Activated naive CD4-positive, alpha-beta T cell treated with anti-CD3 and anti-CD28 coated beads, Interleukin-2, amount 50 U/mL, for 16 hours (primary cell): ENCODE measurements around the gene NKX2-8.
A peak's percentile ranks its signal among the peaks of the same experiment; 100 is the strongest.

Experiments
- DNase-seq: peaks from one replicate; pipeline ENCODE4 v3.0.0-alpha.2; 2020

NKX2-8 gene

DNA sequence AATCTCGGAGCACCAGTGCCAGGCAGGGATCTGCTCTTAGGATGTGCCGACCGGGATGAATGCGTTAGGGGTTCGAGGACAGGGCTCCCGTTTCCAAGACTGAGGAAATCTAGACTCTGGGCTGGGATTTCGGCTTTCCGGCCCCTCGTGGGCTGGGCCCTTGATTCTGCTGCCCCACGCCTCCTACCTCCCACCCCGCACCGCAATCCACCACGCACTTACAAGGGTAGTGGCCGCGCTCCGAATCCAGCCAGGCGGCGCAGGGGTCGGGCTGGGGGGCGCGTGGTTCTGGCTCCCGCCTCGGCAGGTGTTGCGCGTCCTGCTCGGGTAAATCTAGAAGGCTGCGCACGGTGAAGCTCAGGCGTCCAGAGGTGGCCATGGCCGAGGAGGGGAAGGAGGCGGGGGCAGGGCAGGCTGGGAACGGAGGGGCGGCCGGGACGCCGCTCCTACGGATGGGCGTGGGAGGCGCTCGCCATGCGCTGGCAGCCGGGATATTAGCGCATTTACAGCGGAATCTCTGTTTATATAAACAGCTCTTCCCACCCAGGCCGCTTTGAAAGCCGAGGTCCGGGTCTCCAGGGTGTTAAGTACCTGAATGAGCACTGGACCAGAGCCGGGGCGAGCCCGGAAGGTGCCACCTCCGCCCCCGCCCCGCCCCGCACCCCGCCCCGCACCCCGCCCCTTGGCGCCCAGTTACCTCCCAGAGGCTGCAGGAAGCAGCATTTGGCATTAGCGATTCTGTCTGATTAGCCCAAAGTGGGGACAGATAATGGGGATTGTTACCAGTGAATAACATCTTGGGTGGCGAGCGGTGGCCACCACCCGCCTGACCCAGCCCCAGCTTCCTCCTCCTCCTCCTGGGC is at the start of gene NKX2-8:
TSS of gene NKX2-8 (minus strand) at position 604 of the 863 bp plus-strand sequence. CDS start at position 379, 225 bp downstream.
- no peak for DNase-seq

DNA sequence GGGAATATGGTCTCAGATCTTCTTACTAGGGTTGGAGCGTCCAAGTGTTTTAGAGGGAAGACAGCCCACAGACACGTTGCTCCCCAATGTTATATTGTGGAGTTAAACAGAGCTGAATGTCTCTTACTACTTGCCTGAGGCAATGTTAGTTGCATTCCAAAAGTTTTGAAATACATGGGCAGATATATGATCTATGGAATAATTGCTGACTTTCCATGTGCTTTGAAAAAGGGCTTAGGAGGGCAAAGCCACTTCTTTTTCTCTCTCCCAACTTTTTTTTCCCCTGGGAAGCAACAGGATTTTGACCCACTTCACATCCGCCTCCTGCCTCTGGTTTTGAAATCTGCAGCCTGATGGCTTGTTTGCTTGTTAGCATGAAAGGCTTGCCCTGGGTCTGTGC is 45.6 kb upstream of the NKX2-8 start:
- DNase-seq = no peak

DNA sequence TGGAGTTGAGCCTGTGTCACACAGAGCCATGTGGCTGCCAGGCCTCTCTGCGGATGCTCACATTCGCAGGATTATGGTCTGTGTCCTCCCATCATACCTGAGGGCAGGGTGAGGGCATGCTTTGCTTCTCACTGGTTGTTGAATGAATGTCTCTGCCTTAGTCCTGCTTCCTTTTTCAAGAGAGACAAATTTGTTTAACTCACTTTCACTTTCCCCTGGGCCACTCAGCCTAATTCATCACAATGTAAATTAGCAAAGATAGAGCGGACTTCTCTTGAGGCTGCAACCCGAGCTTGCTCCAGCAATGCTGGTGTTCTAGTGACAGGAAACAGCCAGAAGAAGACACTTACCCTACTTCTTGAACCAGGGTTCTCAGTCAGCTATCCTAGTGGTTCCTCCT is 43.7 kb upstream of the NKX2-8 start:
- DNase-seq = no peak

DNA sequence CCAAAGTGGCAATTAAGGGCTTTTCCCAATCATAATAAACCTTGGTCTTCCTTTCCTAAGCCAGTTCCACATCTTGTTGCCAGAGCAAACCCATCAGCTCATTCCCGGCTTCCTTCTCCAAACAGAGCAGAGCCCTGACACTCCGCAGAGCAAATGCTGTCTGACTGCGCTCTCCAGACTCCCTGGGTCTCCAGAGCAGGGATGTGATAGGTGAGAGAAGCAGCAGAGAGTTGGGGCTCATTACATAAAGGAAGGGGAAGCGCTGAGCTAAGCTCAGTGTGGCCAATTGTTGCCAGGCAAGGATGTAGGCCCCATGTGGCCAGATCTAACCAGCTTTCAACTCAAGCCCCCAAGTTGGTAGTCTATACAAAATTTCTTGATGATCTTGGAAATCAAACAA is 43.0 kb upstream of the NKX2-8 start:
- DNase-seq = no peak

DNA sequence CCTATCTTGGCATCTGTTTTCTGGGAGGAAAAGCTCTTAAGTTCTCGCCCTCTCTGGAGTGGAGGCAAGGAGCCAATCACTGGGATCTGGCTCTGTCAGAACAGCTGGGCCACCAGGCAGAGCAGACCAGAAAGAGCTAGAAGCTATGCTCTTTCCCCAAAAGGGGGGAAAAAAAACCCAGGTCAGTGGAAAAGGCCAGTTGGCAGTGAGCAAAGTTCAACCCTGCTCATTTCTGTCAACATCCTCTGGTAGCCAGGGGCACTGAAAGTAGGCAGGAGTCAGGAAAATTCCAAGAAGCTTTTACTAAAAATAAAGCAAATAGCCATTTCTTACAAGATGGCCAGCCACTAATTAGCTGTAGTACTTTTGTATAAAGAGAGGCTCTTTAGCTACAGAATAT is 42.6 kb upstream of the NKX2-8 start:
- DNase-seq = no peak

DNA sequence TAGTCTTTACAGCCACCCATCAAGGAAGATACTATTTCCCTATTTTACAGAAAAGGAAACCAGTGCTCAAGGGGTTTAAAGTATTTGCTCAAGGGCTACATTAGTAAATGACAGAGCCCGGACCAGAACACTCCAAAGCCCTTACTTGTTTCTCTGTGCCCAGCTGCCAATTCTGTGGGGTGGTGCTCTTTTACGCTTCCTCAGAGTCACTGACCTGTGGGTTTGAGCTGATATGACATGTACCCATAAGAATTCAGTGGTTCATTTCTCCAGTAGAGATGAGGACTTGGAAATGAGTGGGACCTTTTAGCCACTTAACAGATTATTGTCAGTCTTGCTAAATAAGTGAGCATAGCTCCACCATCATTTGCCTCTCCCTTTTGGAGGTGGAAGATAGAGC is 37.4 kb upstream of the NKX2-8 start:
- no peak for DNase-seq

DNA sequence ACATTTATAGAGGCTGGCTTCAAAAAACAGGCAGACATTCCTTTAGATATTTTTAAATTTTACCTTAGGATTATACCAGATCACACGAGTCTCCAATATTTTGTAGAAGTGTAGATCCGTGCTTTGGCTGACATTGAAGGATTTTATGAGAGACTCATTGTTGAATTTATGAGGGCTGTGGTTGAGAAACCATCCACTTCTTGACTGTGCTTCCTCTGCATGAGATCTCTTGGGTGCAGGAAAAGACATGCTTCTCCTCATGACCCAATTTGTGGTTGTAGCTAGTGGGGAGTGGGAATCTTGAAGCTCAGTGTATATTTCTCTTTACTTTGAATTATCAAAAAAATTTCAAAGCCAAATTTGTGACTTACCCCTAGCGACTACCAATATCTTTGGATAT is 36.7 kb upstream of the NKX2-8 start:
- no peak for DNase-seq

DNA sequence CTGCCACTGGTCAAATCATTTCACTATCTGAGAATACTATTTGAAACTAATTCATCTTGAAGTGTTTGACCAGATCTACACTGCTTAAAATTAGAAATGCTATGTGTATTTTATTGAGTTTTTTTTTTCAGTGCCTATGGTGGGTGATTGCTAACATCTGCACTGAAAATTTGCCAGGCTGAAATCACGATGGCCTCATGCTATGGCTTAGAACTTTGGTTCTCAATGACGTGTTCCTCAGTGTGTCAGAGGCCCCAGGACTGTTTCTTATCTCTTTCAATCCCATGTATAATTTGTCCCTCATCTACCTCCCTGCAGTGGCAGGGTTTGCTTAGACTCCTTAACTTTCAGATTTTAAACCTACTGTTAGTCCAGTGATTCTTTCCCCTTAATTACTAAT is 36.2 kb upstream of the NKX2-8 start:
- no peak for DNase-seq

DNA sequence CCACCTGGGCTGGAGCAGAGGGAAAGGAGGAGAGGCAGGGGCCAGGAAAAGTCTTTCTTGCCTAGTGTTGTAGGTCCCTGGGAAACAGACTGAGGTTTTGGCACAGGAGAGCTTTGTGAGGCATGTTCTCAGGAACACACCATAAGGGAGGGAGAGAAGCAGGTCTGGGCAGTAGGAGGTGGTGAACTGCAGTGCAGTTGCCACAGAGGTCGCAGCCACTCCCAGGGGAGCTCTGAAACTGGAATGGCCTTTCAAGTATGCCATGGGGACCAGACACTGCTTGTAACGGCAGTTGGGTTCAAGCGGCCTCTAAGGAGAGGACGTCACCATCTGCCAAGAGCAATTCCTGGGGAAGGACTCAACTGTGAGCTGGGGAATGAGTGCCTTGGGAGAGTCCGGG is 35.4 kb upstream of the NKX2-8 start:
- DNase-seq = no peak

DNA sequence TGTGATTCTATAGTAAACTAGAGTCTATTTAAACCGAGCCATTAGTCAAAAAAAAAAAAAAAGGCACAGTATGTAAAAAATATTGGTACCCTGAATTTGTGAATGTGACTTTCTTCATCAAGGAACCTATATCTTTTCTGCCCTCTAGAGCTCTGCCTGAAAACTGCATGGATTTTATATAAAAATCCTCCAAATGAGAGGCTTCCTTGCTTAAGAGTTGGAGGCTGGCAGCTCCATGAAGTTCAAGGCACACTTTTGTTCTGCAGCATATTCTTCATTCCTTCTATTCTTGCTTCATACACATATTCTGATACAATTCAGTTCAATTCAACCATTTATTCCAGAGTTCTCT is 23.1 kb upstream of the NKX2-8 start:
- no peak for DNase-seq

DNA sequence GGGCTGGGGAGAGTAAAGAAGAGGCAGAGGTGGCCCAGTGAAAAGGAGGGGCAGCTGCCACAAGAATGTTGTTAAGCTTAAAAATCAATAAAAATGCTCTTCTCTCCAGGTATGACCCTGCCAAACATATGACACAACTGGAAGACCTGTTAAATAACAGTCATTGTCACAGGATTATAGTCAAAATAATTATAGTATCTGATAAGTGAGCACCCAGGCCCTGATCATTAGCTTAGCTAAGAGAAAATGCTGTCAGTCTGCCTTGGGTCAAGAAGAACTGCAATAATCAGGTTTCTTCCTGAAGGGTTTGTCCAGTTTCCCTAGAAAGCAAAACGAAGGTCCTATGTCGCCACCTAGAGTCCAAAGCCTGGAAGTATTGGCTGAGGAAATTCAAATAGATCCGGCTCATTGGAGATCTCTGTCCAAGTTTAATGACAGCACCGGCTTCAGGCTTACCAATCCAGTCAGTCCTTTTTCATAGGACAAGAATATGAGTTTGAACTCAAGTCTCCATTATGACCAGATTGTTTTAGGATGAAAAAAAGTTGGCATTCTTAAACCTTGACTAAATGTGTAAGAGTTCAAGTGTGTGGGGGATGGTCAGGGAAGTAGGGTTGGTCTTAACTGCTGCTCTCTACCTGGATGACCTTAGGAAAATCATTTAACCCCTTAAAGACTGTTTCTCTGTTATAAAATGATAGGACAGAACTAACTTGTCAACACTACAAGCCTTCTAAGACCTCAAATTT is 22.5 kb upstream of the NKX2-8 start:
- DNase-seq = peak; percentile 18

DNA sequence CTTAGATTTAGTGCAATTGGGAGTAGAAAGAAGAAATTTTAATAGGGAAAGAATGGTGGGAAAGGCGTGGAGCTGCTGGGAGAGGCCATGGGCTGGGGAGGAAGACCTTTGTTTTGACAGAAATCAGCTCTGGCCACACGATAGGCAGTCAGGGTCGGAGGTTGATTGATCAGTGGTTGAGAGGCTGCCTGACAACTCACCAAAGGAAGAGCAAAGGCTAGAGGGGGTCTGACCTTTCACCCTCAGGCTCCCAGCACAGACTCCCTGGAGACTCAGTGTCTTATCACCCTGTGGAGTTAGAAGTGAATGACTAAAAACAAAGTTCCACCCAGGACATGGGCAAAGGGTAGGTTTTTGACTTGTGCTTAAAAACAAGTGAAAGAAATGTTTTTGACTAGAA is 18.0 kb upstream of the NKX2-8 start:
- DNase-seq = no peak

DNA sequence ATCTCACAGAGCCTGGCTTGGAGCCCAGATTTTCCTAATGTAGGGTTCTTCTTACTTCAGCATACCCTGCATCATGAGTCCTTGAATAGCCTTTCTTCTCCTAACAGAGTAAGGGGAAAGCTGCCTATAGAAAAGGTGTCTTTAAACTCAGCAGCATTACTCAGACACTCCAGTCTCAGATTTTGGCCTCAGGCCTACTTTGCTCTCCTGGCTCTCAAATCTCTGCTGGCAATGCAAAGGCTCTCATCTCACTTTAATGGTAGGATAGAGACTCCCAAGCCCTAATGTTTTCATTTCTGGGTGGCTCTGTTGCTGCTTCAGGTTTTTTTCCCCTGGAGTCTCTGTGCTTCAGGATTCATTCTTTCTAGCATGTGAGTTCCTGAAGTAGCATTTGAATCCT is 9.1 kb upstream of the NKX2-8 start:
- no peak for DNase-seq

DNA sequence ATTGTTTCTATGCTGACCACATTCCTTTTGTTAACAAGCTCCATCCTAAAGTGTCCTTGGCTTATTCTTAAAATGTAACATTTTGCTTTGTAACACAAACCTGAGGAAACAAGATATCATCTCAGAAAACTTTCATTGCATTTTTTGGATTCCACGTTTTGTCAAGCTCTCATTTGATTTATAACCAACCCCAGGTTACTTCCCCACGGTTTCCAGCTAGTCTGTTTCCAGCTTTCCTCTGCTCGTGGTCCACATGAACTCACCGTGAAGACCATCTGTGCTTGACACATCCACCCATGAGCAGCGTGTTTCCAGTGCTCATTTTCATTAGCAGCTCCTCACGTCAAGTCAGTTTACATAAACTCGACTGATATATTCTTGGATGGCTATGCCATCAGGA is 6.4 kb upstream of the NKX2-8 start:
- DNase-seq = no peak

DNA sequence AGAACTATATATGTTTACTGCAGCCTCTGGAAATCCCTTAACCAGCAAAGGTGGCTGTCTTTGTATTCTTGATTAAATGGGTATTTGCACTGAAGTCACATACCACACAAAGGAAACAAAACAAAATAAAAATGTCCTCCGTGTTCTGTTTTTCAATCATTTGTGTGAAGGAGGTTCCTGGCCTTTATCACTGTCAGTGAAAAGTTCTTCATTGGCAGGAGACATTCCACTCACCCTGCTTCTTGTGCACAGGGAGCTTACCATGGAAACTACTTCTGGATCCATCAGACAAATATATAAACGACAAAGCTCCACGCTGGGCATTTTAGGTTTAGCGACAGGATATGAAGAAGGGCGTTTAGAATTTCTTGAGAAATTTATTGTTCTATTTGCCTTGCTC is 5.7 kb upstream of the NKX2-8 start:
- DNase-seq = no peak

DNA sequence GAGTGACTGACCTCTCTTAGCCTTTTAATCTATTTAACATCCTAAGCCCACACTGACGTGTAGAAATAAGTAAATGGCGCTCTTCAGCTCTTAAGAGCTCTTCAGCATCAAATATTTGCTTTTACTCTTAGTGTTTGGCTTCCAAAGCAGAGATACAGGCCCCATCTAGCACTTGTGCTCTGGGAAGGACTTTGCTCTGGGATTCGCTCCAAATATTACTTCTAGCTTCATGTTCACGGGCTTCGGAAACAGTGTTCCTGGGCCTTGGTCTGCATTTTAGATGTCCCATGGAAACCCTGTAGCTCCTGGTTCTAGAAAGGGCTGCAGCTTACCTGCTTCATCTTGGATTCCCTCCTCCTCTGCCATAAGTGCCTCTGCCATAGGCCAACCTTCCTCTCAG is 2.7 kb upstream of the NKX2-8 start:
- no peak for DNase-seq

DNA sequence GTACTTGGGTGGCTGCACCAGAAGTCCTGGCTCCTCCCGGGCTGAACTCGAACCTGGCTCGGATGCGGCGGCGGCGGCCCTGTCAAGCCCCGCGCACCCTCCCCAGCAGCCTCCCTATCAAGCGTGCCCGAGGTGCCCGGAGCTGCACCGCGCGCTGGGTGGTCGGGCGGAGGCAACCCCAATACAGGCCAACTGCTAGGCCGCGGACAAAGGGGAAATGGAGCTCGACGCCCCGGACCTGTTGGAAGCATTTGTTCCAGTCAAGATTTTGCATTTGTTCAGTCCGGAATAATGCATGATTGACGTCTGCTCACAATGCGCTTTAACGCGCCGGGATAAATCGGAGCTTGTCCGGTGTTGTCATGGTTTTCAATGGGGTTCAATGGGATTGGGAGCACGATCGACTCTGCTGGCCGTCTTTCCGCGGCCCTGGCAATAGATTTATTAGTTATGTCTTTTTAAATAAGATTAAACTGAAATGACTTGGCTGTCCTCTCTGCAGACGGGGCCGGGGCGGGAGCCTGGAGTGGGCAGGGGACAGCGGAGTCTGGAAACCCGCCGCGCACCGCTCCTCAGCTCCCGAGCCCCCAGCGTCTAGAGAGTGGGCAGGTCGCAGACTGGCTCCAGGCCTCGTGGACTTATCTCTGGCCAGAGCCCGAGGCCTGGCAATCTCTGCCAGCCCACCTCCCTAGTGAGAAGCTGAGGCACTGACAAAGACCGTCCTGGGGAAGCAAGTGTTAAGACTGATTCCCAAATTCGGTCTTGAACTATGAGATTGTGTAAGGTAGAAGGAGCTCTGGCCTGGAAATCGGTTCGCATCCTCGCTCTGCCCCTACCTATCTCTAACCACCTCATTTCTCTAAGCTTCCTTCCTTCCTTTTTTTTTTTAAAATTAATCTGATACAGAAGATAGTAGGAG is 1.7 kb upstream of the NKX2-8 start:
- DNase-seq = no peak

DNA sequence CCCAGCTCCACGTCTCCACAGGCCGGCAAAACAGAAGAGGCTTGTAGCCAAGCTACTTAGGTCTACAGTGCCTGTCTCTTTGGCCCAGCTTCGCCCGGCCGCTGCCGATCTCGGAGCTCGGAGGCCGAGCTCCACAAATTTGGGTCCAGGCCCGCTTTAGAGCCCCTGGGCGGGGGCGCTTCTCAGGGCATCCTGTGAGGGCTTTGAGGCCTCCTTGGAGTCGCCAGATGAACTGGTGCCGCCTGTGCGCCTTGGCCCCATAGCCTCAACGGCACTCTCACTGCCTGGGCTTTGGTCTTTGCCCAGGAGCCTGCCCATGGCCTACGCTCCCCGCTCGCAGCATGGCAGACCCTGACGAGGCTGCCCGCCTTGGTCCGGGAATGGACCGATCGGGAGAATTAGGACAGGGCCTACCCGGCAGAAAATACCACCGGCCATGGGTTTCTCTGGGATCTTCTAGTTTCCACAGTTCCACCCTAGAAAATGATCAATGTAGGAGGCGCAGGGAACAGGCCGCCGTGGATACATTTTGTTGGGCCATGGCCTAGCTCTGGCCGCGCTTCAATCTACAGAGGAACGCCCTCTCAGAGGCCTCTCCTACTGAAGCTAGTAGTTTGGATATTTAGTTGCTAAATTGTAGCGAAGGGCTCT is 953 bp upstream of the NKX2-8 start:
- DNase-seq = no peak

DNA sequence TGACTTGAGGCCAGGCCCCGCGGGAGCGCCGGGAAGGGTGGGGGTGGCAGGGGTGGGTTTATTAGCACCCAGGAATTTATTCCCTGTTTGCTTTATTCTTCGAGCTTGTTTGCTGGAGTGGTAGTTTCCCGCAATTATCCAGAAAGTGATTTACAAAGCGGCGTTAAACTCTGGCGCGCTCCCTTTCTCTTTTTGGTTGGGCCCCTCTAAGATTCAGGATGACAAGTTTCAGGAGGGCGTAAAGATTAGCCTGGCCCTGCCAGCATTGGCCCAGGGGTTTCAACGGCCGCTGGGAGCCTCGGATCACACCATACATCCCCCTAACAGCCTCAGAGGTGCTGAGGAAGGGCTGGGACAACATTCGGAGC is 444 bp upstream of the NKX2-8 start:
- no peak for DNase-seq

DNA sequence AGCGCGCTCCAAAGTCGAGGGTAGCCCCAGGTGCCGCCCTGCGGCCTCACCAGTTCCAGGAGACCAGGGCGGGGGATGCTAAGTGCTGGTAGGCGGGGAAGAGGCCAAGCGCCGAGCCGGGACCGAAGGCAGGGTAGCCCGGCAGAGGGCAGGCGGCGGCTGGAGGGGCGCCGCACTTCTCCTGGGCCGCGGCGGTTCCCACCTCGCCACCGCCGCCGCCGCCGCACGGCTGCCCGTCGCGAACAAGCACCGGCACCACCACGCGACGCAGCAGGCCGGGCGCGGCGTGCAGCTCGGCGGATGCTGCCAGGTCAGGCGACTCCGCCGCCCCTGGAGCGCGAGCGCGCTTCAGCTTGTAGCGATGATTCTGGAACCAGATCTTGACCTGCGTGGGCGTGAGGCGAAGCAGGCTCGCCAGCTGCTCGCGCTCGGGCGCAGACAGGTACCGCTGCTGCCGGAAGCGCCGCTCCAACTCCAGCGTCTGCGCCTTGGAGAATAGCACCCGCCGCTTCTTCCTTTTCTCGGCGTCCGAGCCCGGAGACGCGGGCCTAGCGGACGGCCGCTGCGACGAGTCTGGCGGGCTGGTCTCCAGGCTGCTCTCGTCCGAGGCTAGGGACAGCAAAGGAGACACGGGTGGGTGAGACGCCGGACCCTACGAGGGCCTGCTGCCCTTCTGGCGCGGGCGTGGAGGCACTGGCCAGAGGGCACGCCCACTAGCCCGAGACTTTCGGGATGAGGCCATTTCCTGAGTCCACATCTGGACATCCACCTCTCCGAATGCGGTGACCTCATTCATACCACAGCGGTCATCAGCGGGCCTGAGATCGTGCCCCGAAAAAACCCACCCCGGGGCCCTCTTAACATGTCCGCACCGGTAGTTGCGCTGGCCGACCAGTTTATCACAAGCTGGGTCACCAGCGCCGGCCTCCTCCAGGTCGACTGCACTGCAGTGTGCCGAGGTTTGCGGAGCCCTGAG is 1.3 kb downstream of the NKX2-8 start:
- DNase-seq = no peak

DNA sequence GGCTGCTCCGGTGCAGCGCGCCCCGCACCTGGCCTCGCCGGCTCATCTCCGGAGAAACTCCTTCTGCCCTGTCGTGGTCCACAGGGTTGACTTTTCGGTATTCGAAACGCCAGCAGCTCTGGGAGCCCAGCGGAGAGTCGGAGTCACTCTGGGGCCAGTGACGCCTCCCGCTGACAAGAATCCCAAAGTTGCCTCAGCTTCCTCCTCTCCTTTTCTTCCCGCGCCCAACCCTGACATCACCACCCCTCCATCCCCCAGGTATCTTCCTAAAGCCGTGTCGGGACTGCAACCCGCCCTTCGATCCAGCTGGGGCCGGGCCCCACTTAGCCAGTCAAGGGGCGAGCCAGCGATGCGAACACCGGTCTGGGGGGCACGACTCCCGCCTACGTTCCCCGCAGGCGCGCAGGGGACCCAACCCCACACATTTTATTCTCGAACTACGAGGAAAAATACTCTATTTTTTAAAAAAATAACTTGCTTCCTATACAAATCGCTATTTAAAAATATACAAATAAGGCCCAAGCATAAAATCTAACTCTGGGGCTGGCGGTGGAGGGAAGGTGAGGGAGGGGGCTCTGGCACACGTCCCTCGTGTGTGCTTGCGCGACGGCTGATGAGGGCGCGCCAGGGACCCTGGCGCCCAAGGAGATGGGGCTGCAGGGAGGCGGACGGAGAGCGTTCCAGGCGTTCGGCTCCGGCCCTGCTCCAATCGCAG is 2.1 kb downstream of the NKX2-8 start:
- no peak for DNase-seq
